ENCODE data around the gene RDM1.

Gene RDM1

GRCh38 chr17:35936063-35936462 lies 5.5 kb upstream of the RDM1 start:
- Histone ChIP-seq H3K9me3 (ENCODE audit: control insufficient read depth in 2 of 2, low read length in 2 of 2) (no peaks in the 10 kb centered on the region), H3K4me3 (ENCODE audit: low read length in 2 of 2) (no peak overlapping the region), H3K27me3 (ENCODE audit: control insufficient read depth in 2 of 2, insufficient read depth in 2 of 2, low read length in 2 of 2) (no peaks in the 10 kb centered on the region), H3K9ac (ENCODE audit: low read depth in 1 of 2, low read length in 2 of 2) (no peak overlapping the region), H3K4me1 (ENCODE audit: control insufficient read depth in 2 of 2, insufficient read depth in 2 of 2, low read length in 2 of 2) (no peaks in the 10 kb centered on the region), H3K36me3 (ENCODE audit: control insufficient read depth in 2 of 2, insufficient read depth in 2 of 2, low read length in 2 of 2) (no peaks in the 10 kb centered on the region), H3K27ac (ENCODE audit: low read depth in 2 of 2, low read length in 2 of 2) (no peak overlapping the region)

GRCh38 chr17:35934760-35935159 lies 4.2 kb upstream of the RDM1 start:
- H3K27ac ChIP-seq (ENCODE audit: low read depth in 2 of 2, low read length in 2 of 2) = no peak overlapping the region
- no peak overlapping the region for H3K4me3 ChIP-seq (ENCODE audit: low read length in 2 of 2)
- no peaks in the 10 kb centered on the region for H3K27me3 ChIP-seq (ENCODE audit: control insufficient read depth in 2 of 2, insufficient read depth in 2 of 2, low read length in 2 of 2)
- peaks cover 7 to 10% of the 10 kb centered on the region in 2 donors for H3K4me1 ChIP-seq (ENCODE audit: control insufficient read depth in 2 of 2, insufficient read depth in 2 of 2, low read length in 2 of 2)
- no peaks in the 10 kb centered on the region for H3K9me3 ChIP-seq (ENCODE audit: control insufficient read depth in 2 of 2, low read length in 2 of 2)
- no peaks in the 10 kb centered on the region for H3K36me3 ChIP-seq (ENCODE audit: control insufficient read depth in 2 of 2, insufficient read depth in 2 of 2, low read length in 2 of 2)
- H3K9ac ChIP-seq (ENCODE audit: low read depth in 1 of 2, low read length in 2 of 2) = no peak overlapping the region

- Histone ChIP-seq H3K4me3 (ENCODE audit: low read length in 2 of 2) (no peak overlapping the region), H3K9me3 (ENCODE audit: control insufficient read depth in 2 of 2, low read length in 2 of 2) (no peaks in the 10 kb centered on the region), H3K4me1 (ENCODE audit: control insufficient read depth in 2 of 2, insufficient read depth in 2 of 2, low read length in 2 of 2) (peaks cover 7 to 10% of the 10 kb centered on the region in 2 donors), H3K36me3 (ENCODE audit: control insufficient read depth in 2 of 2, insufficient read depth in 2 of 2, low read length in 2 of 2) (no peaks in the 10 kb centered on the region), H3K9ac (ENCODE audit: low read depth in 1 of 2, low read length in 2 of 2) (no peak overlapping the region), H3K27me3 (ENCODE audit: control insufficient read depth in 2 of 2, insufficient read depth in 2 of 2, low read length in 2 of 2) (no peaks in the 10 kb centered on the region), H3K27ac (ENCODE audit: low read depth in 2 of 2, low read length in 2 of 2) (no peak overlapping the region)
These were observed 2.0 kb upstream of the RDM1 start for GRCh38 chr17:35932586-35932985.

GRCh38 chr17:35931794-35932425 lies 1.3 kb upstream of the RDM1 start:
- Histone ChIP-seq H3K36me3 (ENCODE audit: control insufficient read depth in 2 of 2, insufficient read depth in 2 of 2, low read length in 2 of 2) (no peaks in the 10 kb centered on the region), H3K9ac (ENCODE audit: low read depth in 1 of 2, low read length in 2 of 2) (no peak overlapping the region), H3K27ac (ENCODE audit: low read depth in 2 of 2, low read length in 2 of 2) (no peak overlapping the region), H3K4me3 (ENCODE audit: low read length in 2 of 2) (no peak overlapping the region), H3K4me1 (ENCODE audit: control insufficient read depth in 2 of 2, insufficient read depth in 2 of 2, low read length in 2 of 2) (peaks cover 7 to 10% of the 10 kb centered on the region in 2 donors), H3K9me3 (ENCODE audit: control insufficient read depth in 2 of 2, low read length in 2 of 2) (no peaks in the 10 kb centered on the region), H3K27me3 (ENCODE audit: control insufficient read depth in 2 of 2, insufficient read depth in 2 of 2, low read length in 2 of 2) (no peaks in the 10 kb centered on the region)

- no peaks in the 10 kb centered on the region for H3K9me3 ChIP-seq (ENCODE audit: control insufficient read depth in 2 of 2, low read length in 2 of 2)
- H3K4me1 ChIP-seq (ENCODE audit: control insufficient read depth in 2 of 2, insufficient read depth in 2 of 2, low read length in 2 of 2) = peaks cover 7 to 10% of the 10 kb centered on the region in 2 donors
- H3K27ac ChIP-seq (ENCODE audit: low read depth in 2 of 2, low read length in 2 of 2) = no peak overlapping the region
- no peaks in the 10 kb centered on the region for H3K27me3 ChIP-seq (ENCODE audit: control insufficient read depth in 2 of 2, insufficient read depth in 2 of 2, low read length in 2 of 2)
- H3K4me3 ChIP-seq (ENCODE audit: low read length in 2 of 2) = no peak overlapping the region
- H3K36me3 ChIP-seq (ENCODE audit: control insufficient read depth in 2 of 2, insufficient read depth in 2 of 2, low read length in 2 of 2) = no peaks in the 10 kb centered on the region
- H3K9ac ChIP-seq (ENCODE audit: low read depth in 1 of 2, low read length in 2 of 2) = no peak overlapping the region
These were observed 2.9 kb downstream of the RDM1 start for GRCh38 chr17:35927714-35928113.

GRCh38 chr17:35923609-35924114 lies 6.9 kb downstream of the RDM1 start:
- no peaks in the 10 kb centered on the region for H3K27me3 ChIP-seq (ENCODE audit: control insufficient read depth in 2 of 2, insufficient read depth in 2 of 2, low read length in 2 of 2)
- no peak overlapping the region for H3K4me3 ChIP-seq (ENCODE audit: low read length in 2 of 2)
- H3K9ac ChIP-seq (ENCODE audit: low read depth in 1 of 2, low read length in 2 of 2) = no peak overlapping the region
- H3K36me3 ChIP-seq (ENCODE audit: control insufficient read depth in 2 of 2, insufficient read depth in 2 of 2, low read length in 2 of 2) = no peaks in the 10 kb centered on the region
- H3K4me1 ChIP-seq (ENCODE audit: control insufficient read depth in 2 of 2, insufficient read depth in 2 of 2, low read length in 2 of 2) = no peaks in the 10 kb centered on the region
- H3K9me3 ChIP-seq (ENCODE audit: control insufficient read depth in 2 of 2, low read length in 2 of 2) = no peaks in the 10 kb centered on the region
- H3K27ac ChIP-seq (ENCODE audit: low read depth in 2 of 2, low read length in 2 of 2) = no peak overlapping the region

GRCh38 chr17:35920229-35920628 lies 10.3 kb downstream of the RDM1 start:
- Histone ChIP-seq H3K9me3 (ENCODE audit: control insufficient read depth in 2 of 2, low read length in 2 of 2) (no peaks in the 10 kb centered on the region), H3K27ac (ENCODE audit: low read depth in 2 of 2, low read length in 2 of 2) (no peak overlapping the region), H3K4me3 (ENCODE audit: low read length in 2 of 2) (no peak overlapping the region), H3K4me1 (ENCODE audit: control insufficient read depth in 2 of 2, insufficient read depth in 2 of 2, low read length in 2 of 2) (no peaks in the 10 kb centered on the region), H3K9ac (ENCODE audit: low read depth in 1 of 2, low read length in 2 of 2) (no peak overlapping the region), H3K36me3 (ENCODE audit: control insufficient read depth in 2 of 2, insufficient read depth in 2 of 2, low read length in 2 of 2) (no peaks in the 10 kb centered on the region), H3K27me3 (ENCODE audit: control insufficient read depth in 2 of 2, insufficient read depth in 2 of 2, low read length in 2 of 2) (no peaks in the 10 kb centered on the region)

GRCh38 chr17:35918665-35919064 lies 11.9 kb downstream of the RDM1 start:
- H3K9ac ChIP-seq (ENCODE audit: low read depth in 1 of 2, low read length in 2 of 2) = no peak overlapping the region
- H3K27me3 ChIP-seq (ENCODE audit: control insufficient read depth in 2 of 2, insufficient read depth in 2 of 2, low read length in 2 of 2) = no peaks in the 10 kb centered on the region
- no peaks in the 10 kb centered on the region for H3K9me3 ChIP-seq (ENCODE audit: control insufficient read depth in 2 of 2, low read length in 2 of 2)
- no peak overlapping the region for H3K27ac ChIP-seq (ENCODE audit: low read depth in 2 of 2, low read length in 2 of 2)
- H3K36me3 ChIP-seq (ENCODE audit: control insufficient read depth in 2 of 2, insufficient read depth in 2 of 2, low read length in 2 of 2) = no peaks in the 10 kb centered on the region
- no peaks in the 10 kb centered on the region for H3K4me1 ChIP-seq (ENCODE audit: control insufficient read depth in 2 of 2, insufficient read depth in 2 of 2, low read length in 2 of 2)
- H3K4me3 ChIP-seq (ENCODE audit: low read length in 2 of 2) = no peak overlapping the region

- Histone ChIP-seq H3K27ac (ENCODE audit: low read depth in 2 of 2, low read length in 2 of 2) (no peak overlapping the region), H3K9me3 (ENCODE audit: control insufficient read depth in 2 of 2, low read length in 2 of 2) (no peaks in the 10 kb centered on the region), H3K36me3 (ENCODE audit: control insufficient read depth in 2 of 2, insufficient read depth in 2 of 2, low read length in 2 of 2) (no peaks in the 10 kb centered on the region), H3K4me1 (ENCODE audit: control insufficient read depth in 2 of 2, insufficient read depth in 2 of 2, low read length in 2 of 2) (no peaks in the 10 kb centered on the region), H3K4me3 (ENCODE audit: low read length in 2 of 2) (no peak overlapping the region), H3K9ac (ENCODE audit: low read depth in 1 of 2, low read length in 2 of 2) (no peak overlapping the region), H3K27me3 (ENCODE audit: control insufficient read depth in 2 of 2, insufficient read depth in 2 of 2, low read length in 2 of 2) (no peaks in the 10 kb centered on the region)
These were observed 12.9 kb downstream of the RDM1 start for GRCh38 chr17:35917519-35918213.

- Histone ChIP-seq H3K9ac (ENCODE audit: low read depth in 1 of 2, low read length in 2 of 2) (no peak overlapping the region), H3K4me3 (ENCODE audit: low read length in 2 of 2) (no peak overlapping the region), H3K36me3 (ENCODE audit: control insufficient read depth in 2 of 2, insufficient read depth in 2 of 2, low read length in 2 of 2) (no peaks in the 10 kb centered on the region), H3K4me1 (ENCODE audit: control insufficient read depth in 2 of 2, insufficient read depth in 2 of 2, low read length in 2 of 2) (no peaks in the 10 kb centered on the region), H3K9me3 (ENCODE audit: control insufficient read depth in 2 of 2, low read length in 2 of 2) (no peaks in the 10 kb centered on the region), H3K27ac (ENCODE audit: low read depth in 2 of 2, low read length in 2 of 2) (no peak overlapping the region), H3K27me3 (ENCODE audit: control insufficient read depth in 2 of 2, insufficient read depth in 2 of 2, low read length in 2 of 2) (no peaks in the 10 kb centered on the region)
These were observed 15.2 kb downstream of the RDM1 start for GRCh38 chr17:35915153-35915964.
